Duodenal mucosa (tissue), 2 donors: ENCODE data around the gene EMILIN2.

Experiments
- H3K27ac ChIP-seq: one replicate; pipeline ENCODE4 v1.7.0; 2013; ENCODE audit warnings: low read depth, low read length
- H3K27me3 ChIP-seq, 2 donors: one replicate each; pipeline ENCODE4 v1.7.0; 2013; ENCODE audit warnings: low read length in 2 of 2, control low read depth in 1 of 2; ENCODE audit not compliant: insufficient read depth in 2 of 2, control insufficient read depth in 1 of 2
- H3K36me3 ChIP-seq, 2 donors: one replicate each; pipeline ENCODE4 v1.7.0; 2013; ENCODE audit warnings: low read length in 2 of 2, control low read depth in 1 of 2; ENCODE audit not compliant: insufficient read depth in 2 of 2, control insufficient read depth in 1 of 2
- H3K4me1 ChIP-seq, 2 donors: one replicate each; pipeline ENCODE4 v1.7.0; 2013; ENCODE audit warnings: low read length in 2 of 2, control low read depth in 1 of 2; ENCODE audit not compliant: insufficient read depth in 2 of 2, control insufficient read depth in 1 of 2
- H3K4me3 ChIP-seq, 2 donors: one replicate each; pipeline ENCODE4 v1.7.0; 2013; ENCODE audit warnings: low read length in 2 of 2, low read depth in 1 of 2
- H3K9ac ChIP-seq, 2 donors: one replicate each; pipeline ENCODE4 v1.7.0; 2013; ENCODE audit warnings: low read length in 2 of 2, low read depth in 1 of 2
- H3K9me3 ChIP-seq, 2 donors: one replicate each; pipeline ENCODE4 v1.7.0; 2013; ENCODE audit warnings: low read length in 2 of 2, control low read depth in 1 of 2; ENCODE audit not compliant: control insufficient read depth in 1 of 2

Gene EMILIN2

DNA sequence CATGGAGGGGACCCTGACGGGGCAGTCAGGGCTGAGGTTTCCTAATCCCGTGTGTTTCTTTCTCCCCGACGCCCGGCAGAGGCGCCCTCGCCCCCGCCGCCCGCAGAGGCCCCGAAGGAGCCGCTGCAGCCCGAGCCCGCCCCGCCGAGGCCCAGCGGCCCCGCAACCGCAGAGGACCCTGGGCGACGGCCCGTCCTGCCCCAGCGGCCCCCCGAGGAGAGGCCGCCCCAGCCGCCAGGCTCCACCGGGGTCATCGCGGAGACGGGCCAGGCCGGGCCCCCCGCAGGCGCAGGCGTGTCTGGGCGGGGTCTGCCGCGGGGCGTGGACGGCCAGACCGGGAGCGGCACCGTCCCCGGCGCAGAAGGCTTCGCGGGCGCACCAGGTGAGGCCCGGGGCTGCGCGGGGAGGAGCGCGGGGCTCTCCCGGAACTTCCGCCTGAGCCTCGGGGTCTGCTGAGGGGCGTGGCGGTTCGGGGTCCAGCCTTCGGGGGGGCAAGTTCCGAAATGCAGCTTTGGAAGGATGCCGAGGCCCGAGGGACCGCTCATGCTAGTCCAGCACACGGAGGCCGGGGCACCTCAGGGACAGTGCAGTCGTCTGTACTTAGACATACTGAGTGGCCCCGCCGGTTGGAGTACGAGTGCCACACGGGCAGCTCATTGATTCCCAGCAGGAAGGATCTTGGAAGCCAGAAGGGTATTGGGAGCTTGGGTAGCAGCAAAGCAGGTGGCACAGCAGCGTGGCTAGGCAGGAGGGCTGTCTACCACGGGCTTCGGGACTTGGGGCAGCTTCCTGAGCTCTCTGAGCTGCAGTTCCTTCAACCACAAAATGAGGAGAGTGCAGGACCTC is 60.1 kb downstream of the EMILIN2 start:
- no peaks in the 10 kb centered on the region for H3K9me3 ChIP-seq
- H3K9ac ChIP-seq, result peak overlapping the region; percentile 39 to 51
- peak overlapping the region; percentile 1 for H3K27ac ChIP-seq
- peaks cover 7 to 25% of the 10 kb centered on the region in 2 donors for H3K36me3 ChIP-seq
- peak overlapping the region; percentile 69 to 72 for H3K4me3 ChIP-seq
- no peaks in the 10 kb centered on the region for H3K27me3 ChIP-seq
- peaks cover 5 to 8% of the 10 kb centered on the region in 2 donors for H3K4me1 ChIP-seq

DNA sequence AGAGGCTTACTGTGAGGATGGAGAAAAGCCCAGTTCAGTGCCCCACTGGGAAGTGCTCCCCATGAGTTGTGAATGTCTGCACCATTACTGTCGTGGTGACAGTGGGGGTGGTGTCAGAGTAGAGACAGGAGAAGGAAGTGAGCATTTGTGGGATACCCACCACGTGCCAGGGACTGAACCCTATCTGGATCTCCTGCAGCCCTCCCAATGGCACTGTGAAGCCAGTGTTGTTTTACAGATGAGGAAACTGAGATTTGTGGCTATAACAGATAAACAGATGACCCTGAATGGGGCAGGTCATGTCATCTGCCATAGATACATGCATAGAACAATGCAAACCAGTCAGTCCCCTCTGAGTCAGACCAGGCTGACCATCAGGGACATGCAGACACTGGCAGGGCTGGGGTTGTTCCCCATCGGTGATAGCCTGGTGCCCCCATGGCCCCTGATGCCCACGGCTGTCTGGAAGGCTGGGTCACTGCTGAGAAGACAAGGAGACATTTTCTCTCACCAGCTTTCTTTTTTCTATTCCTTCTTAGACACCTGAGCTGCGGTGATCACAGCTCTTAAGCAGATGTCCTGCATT is 60.8 kb downstream of the EMILIN2 start:
- peaks cover 7 to 30% of the 10 kb centered on the region in 2 donors for H3K36me3 ChIP-seq
- peaks cover 5 to 8% of the 10 kb centered on the region in 2 donors for H3K4me1 ChIP-seq
- no peaks in the 10 kb centered on the region for H3K9me3 ChIP-seq
- no peaks in the 10 kb centered on the region for H3K27me3 ChIP-seq
- peak overlapping the region; percentile 69 to 72 for H3K4me3 ChIP-seq
- H3K27ac ChIP-seq, result no peak overlapping the region
- peak overlapping the region in 1 of 2 donors; percentile 17 for H3K9ac ChIP-seq

DNA sequence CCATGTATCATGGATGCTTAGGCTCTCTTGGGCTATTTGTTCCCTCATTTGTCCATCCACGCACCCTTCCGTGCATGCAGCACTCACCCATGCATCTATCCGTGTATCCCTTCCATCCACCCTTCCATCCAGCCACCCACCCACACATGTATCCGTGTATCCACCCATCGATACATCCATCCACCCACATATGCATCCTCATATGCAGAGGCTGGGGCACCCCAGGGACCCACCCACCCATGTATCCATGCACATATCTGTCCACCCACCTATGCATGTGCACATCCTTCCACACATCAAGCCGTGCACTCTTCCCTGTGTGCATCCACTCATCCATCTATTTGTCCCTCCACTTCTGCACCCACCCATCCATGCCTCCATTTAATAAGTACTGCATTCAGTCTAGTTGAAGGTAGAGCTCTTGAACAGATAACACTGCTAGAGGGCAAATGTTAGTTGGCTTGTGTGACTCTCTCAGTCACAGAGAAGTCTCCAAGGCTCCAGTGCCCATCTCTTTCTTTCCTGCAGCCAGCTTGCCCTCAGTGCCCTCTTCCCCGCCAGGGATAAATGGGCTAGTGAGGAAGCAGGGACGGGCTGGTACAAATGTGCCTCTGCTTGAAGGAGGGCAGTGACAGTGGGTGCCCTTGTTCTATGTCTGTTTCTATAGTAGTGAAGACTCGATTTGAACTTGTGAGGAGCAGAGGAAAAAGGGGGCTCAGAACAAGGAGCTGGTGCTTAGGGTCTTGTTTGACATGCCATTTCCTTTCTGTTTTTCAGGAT is 61.5 kb downstream of the EMILIN2 start:
- no peak overlapping the region for H3K27ac ChIP-seq
- H3K4me1 ChIP-seq, result peaks cover 5 to 8% of the 10 kb centered on the region in 2 donors
- H3K9ac ChIP-seq, result no peak overlapping the region
- H3K36me3 ChIP-seq, result peaks cover 7 to 37% of the 10 kb centered on the region in 2 donors
- no peaks in the 10 kb centered on the region for H3K9me3 ChIP-seq
- no peak overlapping the region for H3K4me3 ChIP-seq
- no peaks in the 10 kb centered on the region for H3K27me3 ChIP-seq

DNA sequence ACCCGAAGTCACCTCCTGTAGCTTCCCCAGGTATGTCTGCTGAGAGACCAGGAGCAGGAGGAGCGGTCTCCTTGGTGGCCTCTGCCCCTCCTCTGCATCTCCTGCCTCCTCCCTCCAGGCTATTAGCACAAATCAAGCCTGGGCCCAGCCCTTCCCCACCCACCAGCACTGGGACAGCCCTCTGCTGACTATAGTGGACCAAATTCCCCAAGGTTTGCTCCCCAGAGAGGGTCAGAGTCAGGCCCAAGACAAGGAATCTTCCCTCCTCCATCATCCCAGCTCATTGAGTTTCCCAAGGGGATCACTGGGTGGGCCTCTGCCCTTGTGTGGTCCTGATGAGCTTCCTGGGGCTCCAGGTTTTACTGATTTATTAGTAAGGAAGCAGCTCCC is 62.1 kb downstream of the EMILIN2 start:
- Histone ChIP-seq H3K27me3 (no peaks in the 10 kb centered on the region), H3K9ac (no peak overlapping the region)

DNA sequence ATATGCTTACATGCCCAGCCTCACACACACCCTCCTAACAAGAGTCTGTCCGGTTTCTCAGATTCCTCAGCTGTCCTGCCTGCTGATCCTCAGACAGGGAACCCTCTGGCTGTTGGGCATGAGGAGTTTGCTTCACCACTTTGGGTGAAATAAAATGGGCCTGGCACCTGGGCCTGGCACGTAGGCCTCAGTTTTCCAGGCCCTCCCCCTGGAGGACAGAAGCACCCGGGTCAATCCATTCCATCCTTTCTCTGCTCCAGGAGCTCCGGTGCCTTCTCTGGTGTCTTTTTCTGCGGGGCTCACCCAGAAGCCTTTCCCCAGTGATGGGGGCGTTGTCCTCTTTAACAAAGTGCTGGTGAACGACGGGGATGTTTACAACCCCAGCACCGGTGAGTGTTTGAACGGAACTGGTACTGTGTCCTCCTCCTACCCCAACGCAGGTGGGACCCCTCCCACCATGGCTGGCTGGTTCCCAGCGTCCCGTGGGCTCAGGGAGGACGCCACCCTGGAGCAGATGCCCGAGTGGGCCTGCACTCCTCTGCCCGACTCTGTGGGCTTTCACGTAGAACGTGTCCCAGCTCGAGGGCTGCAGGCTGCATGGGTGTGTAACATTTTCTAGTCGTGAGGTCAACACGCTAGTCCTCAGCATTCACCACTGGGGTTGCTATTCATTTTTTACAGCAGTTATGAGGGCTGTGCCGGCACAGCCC is 62.8 kb downstream of the EMILIN2 start:
- peaks cover 5 to 8% of the 10 kb centered on the region in 2 donors for H3K4me1 ChIP-seq
- H3K36me3 ChIP-seq, result peaks cover 16 to 49% of the 10 kb centered on the region in 2 donors
- no peak overlapping the region for H3K4me3 ChIP-seq
- no peak overlapping the region for H3K9ac ChIP-seq
- no peaks in the 10 kb centered on the region for H3K27me3 ChIP-seq
- no peak overlapping the region for H3K27ac ChIP-seq
- no peaks in the 10 kb centered on the region for H3K9me3 ChIP-seq

More for the DNA sequence above, 62.1 kb downstream of the EMILIN2 start:
- Histone ChIP-seq H3K4me1 (peaks cover 5 to 8% of the 10 kb centered on the region in 2 donors), H3K9me3 (no peaks in the 10 kb centered on the region), H3K27ac (no peak overlapping the region), H3K4me3 (no peak overlapping the region), H3K36me3 (peaks cover 9 to 43% of the 10 kb centered on the region in 2 donors)

DNA sequence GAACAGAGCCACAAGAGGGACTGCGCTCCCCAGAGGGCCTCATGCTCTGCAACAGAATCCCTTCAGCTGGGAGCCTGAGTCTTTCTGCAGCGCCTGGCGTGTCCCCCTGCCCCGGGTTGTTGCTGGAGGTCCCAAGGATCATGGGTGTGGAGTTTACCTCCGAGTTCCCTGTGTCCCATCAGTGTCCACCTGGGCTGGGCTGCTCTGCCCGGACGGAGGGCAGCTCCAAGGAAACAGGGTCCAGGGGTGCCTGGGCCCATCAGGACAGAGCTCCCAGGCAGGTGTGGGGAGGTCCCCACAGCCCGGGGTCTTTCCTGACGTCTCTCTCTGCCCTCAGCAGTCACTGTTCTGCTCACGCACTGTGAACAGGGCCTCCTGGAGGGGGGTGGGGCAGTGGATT is 63.5 kb downstream of the EMILIN2 start:
- Histone ChIP-seq H3K9me3 (no peaks in the 10 kb centered on the region), H3K4me3 (no peak overlapping the region), H3K9ac (no peak overlapping the region), H3K4me1 (peaks cover 5 to 8% of the 10 kb centered on the region in 2 donors), H3K27me3 (no peaks in the 10 kb centered on the region), H3K27ac (no peak overlapping the region), H3K36me3 (peaks cover 21 to 55% of the 10 kb centered on the region in 2 donors)

DNA sequence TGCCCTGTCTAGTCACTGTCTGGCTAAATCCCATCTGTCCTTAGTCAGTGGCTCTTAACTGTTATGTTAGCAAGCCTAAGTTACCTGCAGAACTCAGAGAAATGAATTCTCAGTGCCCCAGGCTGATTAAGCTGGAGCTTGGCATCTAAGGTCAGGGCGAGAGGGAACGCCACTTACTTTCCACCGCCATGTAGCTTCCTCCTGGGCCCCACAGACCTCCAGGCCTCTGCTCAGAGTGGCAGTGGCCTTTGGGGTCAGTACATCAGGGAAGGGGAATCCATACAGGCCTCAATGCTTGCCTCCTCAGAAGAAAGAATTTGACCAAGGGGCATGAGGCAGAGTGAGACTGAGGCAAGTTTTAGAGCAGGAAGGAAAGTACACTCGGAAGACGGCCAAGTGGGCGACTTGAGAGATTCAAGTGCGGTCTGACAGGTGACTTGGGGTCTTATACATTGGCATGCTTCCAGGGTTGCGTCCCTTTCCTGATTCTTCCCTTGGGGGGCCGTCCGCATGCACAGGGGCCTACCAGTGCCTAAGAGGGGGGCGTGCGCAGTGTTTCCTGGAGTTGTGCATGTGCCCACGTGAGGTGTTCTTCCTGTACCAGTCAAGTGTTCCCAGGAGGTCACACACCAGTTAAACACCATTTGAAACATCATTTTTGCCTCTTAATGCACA is 64.1 kb downstream of the EMILIN2 start:
- Histone ChIP-seq H3K36me3 (peaks cover 22 to 58% of the 10 kb centered on the region in 2 donors), H3K27me3 (no peaks in the 10 kb centered on the region), H3K9ac (no peak overlapping the region), H3K9me3 (no peaks in the 10 kb centered on the region), H3K27ac (no peak overlapping the region), H3K4me3 (no peak overlapping the region), H3K4me1 (peaks cover 6 to 8% of the 10 kb centered on the region in 2 donors)

DNA sequence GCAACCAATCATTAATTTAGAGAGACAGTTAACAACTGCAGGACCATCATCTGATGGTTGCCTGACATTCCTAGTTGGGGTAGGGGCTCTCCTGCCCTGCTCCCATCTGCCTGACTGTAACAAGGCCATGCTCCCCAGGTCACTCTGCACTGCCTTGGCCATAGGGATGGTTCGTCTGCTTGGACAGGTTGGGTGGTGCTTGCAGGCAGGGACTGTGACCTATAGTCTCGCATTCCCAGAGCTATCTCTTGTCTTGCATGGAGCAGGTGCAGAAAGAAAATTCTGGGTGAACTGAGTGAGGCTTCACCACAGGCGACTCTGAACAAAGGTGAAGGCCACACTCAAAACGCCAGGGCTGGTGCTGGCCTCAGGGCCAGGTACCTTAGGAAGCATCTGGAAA is 64.7 kb downstream of the EMILIN2 start:
- Histone ChIP-seq H3K36me3 (peaks cover 26 to 65% of the 10 kb centered on the region in 2 donors), H3K4me3 (no peak overlapping the region), H3K27me3 (no peaks in the 10 kb centered on the region), H3K27ac (no peak overlapping the region), H3K9me3 (no peaks in the 10 kb centered on the region), H3K4me1 (peaks cover 12% of the 10 kb centered on the region in 2 donors), H3K9ac (no peak overlapping the region)
